ENCODE data around the gene SLC25A13.

Gene SLC25A13

GRCh38 chr7:96322373-96322695, 436 bp upstream of the SLC25A13 start:
- DNase-seq (ENCODE audit: low spot score) = no peak

GRCh38 chr7:96321031-96321657, 754 bp downstream of the SLC25A13 start:
- DNase-seq (ENCODE audit: low spot score) = peak; percentile 63

- DNase-seq (ENCODE audit: low spot score) = no peak
Observed at GRCh38 chr7:96320442-96320841, 1.5 kb downstream of the SLC25A13 start.

- DNase-seq (ENCODE audit: low spot score) = no peak
Observed at GRCh38 chr7:96319439-96319838, 2.5 kb downstream of the SLC25A13 start.

GRCh38 chr7:96316949-96317348, 4.9 kb downstream of the SLC25A13 start:
- no peak for DNase-seq (ENCODE audit: low spot score)

DNA sequence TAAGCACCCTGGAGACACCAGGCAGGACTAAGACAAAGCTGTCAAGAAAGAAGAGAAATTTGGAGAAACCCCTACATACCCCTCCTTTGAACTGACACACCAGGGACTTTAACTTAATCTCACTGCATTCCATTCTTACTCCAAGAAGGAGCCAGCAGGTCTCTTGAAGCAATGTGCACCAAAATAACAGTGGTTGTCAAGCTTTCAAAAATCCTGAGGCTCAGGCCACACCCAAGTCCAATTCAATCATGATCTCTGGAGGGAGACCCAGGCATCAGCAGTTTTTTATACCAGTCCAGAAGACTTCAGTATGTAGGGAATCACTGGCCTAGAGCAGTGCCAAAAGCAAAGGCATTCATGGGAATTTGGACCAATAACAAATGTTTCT, 6.8 kb downstream of the SLC25A13 start:
- no peak for DNase-seq (ENCODE audit: low spot score)

GRCh38 chr7:96314402-96315124, 7.3 kb downstream of the SLC25A13 start:
- no peak for DNase-seq (ENCODE audit: low spot score)

DNA sequence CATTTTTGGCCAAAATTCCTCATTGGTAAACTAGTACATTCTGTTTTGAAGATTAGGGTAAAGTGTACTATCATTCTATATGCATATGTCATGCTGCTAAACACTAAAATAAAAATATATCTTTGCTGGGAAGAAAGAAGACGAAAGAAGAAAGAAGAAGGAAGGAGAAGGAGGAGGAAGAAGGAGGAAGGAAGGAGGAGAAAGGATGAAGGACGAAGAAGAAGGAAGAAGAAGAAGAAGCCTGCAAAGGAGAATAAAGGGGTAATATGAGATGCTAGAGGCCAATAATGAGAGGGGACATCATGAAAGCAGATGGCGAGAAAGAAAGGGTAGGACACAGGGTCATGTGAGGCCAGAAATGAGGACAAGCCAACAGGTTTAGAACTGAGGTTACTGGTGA, 8.0 kb downstream of the SLC25A13 start:
- no peak for DNase-seq (ENCODE audit: low spot score)

GRCh38 chr7:96312502-96312901, 9.4 kb downstream of the SLC25A13 start:
- no peak for DNase-seq (ENCODE audit: low spot score)

GRCh38 chr7:96311967-96312366, 9.9 kb downstream of the SLC25A13 start:
- no peak for DNase-seq (ENCODE audit: low spot score)

DNA sequence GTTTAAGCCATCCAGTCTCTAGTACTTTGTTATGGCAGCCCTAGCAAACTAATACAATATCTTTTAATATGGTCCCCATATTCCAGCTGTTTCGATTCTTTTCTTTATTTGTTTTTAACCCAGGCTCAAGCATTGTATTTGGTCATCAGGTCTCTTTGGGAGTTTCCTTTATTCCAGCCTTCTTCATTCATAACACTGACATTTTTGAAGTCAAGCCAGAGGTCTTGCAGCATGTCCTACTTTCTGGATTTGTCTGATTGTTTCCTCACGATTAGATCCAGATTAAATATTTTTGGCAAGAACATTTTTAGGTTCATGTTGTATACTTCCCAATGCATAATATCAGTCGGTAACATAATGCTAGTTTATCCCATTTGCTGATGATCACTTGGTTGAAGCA, 11.8 kb downstream of the SLC25A13 start:
- no peak for DNase-seq (ENCODE audit: low spot score)

GRCh38 chr7:96308950-96309263, 13.0 kb downstream of the SLC25A13 start:
- no peak for DNase-seq (ENCODE audit: low spot score)

DNA sequence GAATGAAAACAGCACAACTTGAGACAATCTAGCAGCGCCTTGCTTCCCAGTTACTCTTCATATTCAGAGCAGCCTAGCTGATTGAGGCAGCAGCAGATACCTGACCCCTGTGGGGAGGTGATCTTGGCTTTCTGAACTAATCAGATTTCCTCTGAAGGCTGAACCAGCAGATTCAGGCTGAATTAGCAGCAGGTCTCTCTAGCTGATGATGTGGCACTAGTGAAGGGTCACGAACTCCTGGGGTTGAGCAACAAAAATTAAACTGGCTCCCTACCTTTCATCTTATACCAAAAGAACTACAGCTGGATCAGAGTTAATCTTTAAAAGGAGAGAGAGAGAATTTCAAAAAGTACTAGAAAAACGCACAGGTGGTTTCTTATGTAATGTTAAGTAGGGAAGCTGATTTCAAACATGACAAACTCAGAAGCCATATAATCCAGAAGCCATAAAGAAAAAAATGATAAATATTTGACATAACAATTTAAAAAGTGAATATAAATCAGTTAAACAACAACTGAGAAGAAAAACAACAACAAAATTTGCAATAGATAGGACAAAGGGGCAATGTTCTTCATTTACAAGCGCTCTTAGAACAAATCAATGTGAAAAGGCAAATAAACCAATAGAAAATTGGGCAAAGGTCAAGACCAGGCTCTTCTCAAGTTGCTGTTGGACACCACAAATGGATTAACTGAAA, 13.5 kb downstream of the SLC25A13 start:
- DNase-seq (ENCODE audit: low spot score) = no peak

GRCh38 chr7:96306385-96307125, 15.3 kb downstream of the SLC25A13 start:
- DNase-seq (ENCODE audit: low spot score) = no peak

- DNase-seq (ENCODE audit: low spot score) = no peak
Observed at GRCh38 chr7:96305915-96306314, 16.0 kb downstream of the SLC25A13 start.

DNA sequence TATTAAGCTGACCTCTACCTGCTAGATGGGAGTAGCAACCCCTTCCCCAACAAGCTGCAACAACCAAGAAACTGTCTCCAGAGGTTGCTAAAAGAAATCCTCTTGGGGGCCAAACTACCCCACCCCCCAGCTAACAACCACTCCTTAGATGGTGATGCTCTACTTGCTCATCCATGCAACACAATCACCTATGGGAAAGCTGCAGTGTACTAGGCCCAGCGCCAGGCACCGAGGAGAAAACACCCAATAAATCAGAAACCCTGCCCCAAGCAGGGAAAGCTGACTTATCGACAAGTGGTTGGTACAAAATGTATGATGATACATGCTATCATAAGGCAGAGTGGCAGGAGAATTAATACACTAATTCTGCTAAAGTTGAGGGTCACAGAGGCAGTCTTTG, 17.3 kb downstream of the SLC25A13 start:
- no peak for DNase-seq (ENCODE audit: low spot score)

DNA sequence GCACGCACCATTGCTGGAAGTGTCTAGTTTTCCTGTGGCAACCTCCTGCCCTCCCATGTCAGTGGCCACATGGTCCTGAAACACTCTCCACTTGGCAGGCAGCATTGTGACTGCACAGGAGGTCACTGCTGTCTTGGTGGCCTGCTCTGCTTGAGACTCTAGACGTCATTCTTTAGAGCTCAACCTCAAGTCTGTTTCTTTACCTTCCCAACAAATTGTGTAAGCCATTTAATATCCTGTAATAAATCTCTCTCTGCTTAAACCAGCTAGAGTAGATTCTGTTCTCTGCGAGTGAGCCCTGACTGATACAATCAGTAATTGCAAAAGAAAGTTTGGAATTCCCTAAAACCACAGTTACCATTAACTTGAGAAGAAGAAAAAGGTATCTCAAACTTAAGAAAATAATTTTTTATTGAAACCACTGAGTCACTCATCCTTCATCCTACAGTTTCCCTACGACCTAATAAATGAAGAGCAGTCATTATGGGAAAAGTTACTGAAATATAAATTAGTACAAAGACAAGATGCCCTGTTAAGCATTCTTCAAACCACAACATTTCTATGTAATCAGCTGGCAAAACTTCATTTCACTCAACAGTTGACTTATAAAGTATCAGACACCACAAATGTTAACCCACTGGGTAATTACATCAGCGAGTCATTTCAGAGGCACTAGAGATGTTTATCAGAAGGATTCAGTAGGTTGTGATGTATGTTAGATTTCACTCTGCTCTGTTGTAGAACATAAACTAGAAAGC, 18.0 kb downstream of the SLC25A13 start:
- DNase-seq (ENCODE audit: low spot score) = no peak

GRCh38 chr7:96303105-96303685, 18.7 kb downstream of the SLC25A13 start:
- no peak for DNase-seq (ENCODE audit: low spot score)

DNA sequence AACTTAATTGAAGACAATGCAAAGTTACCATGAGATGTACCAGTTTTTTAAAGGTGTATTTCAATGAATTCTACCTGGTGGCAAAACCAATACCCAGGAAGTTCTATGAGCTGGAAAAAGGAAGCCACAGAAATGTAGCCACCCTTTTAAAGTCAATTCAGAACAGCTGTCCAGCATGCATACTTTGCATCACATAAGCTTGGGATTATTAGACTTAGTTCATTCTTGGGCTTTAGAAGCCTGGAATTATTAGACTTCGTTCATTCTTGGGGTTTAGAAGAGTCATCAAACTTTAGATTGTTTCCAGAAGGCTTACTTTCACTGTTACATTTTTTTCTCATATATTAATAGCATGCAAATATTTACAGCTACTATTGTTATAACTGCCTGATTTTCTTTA, 20.9 kb downstream of the SLC25A13 start:
- DNase-seq (ENCODE audit: low spot score) = no peak

DNA sequence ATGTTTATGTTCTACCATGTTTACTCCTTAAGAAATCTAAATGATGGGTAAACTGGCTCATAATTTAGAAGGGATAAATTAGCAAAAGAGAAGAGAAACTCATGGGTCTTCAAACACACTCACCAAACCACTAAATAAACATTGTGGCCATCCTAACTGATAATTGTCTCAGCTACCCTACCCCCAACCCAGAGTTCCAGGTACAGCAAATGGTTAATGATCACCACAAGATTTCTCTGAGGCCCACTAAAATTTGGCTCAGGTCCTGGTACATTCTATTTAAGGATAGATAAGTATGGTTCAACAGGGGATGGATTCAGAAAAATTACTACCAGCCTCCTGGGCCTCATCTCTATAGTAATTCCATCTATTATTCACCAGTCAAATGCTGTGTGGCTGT, 21.4 kb downstream of the SLC25A13 start:
- no peak for DNase-seq (ENCODE audit: low spot score)

- no peak for DNase-seq (ENCODE audit: low spot score)
Observed at GRCh38 chr7:96299496-96299895, 22.4 kb downstream of the SLC25A13 start.

GRCh38 chr7:96297876-96298275, 24.0 kb downstream of the SLC25A13 start:
- DNase-seq (ENCODE audit: low spot score) = no peak

All from hematopoietic multipotent progenitor cell treated with erythropoietin and hydrocortisone succinate and interleukin-3 and kit ligand, for 17 days (in vitro differentiated cells).